BJ (cell line): Measurements from ENCODE around the gene SLC6A9. TPM values are rescaled to one million over a fixed set of nuclear protein-coding genes. Genes with fewer than 3 reads are reported as not detected.

ENCODE experiments used
- CTCF ChIA-PET: fragments of 350-600 bp; formaldehyde crosslinking; extraction: SDS; loops from one replicate; lab custom pipeline; 2021; ENCODE audit warnings: antibody characterized with exemption, inconsistent platforms; lab: Yijun Ruan, JAX
- POLR2A ChIA-PET: fragments of 300-600 bp; sonication (Branson Sonifier 250); formaldehyde crosslinking; extraction: SDS; loops from one replicate; lab custom pipeline; 2021; ENCODE audit warnings: antibody characterized with exemption; lab: Charles Lee
- DNase-seq: peaks from one replicate; pipeline ENCODE4 v3.0.0-alpha.2; 2011; ENCODE audit warnings: low read depth
- H3K27me3 ChIP-seq: 2 replicates; pipeline ENCODE4 v1.6.0; 2011; ENCODE audit warnings: low read length; ENCODE audit not compliant: control insufficient read depth, insufficient read depth
- H3K36me3 ChIP-seq: 2 replicates; pipeline ENCODE4 v1.5.1; 2011; ENCODE audit warnings: low read length; ENCODE audit not compliant: control insufficient read depth, insufficient read depth
- H3K4me3 ChIP-seq: 2 replicates; pipeline ENCODE4 v1.5.1; 2011; ENCODE audit warnings: low read depth, mild to moderate bottlenecking, control low read depth, low read length
- polyA plus RNA-seq: library from polyadenylated mRNA; depleted of rRNA; stranded (reverse); fragments of >200 nt; gene quantifications from 2 replicates; pipeline ENCODE4 v1.2.3, GENCODE V29; 2011
- TF ChIP-seq, protein P1 (sequence below): IDR thresholded peaks from 2 replicates; pipeline ENCODE4 v1.5.1; 2011; ENCODE audit warnings: low read depth, mild to moderate bottlenecking, control low read depth, inconsistent platforms, low read length, moderate library complexity; ENCODE audit not compliant: insufficient read depth

The SLC6A9 gene
- polyA plus RNA-seq, 1 experiment, result 53.9 TPM

GRCh38 chr1:43954036-43954435, 77.2 kb downstream of the SLC6A9 start:
- CTCF ChIA-PET, result interaction anchor here (1.2 to 1.5 kb wide), 2 partner anchors 20 to 190 kb away, joined by 6 read pairs; no protein-coding TSS in a partner anchor

DNA sequence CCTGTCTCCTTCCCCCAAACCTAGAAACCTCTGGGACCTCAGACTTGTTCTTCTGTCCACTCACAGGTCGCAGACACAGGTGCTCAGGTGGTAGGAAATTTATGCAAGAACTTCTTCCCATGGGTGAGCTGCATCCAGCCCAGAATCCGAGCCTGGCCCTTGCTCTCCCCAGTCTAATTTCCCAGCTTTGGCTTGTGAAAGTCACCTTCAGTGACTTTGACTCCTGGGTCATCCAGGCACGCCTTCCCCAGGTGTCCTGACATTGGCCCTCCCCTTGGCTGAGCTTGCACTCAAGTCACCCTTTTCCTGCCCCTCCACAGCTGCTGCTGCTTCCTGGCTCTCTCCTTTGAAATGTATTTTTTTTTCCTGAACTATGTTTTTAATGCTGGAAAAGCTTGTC, 77.9 kb downstream of the SLC6A9 start:
- POLR2A ChIA-PET, result no interaction called here
- CTCF ChIA-PET, result interaction anchor here (1.2 to 1.5 kb wide), 2 partner anchors 19 to 190 kb away, joined by 6 read pairs; no protein-coding TSS in a partner anchor
- peaks cover 16% of the 10 kb centered on the region for H3K36me3 ChIP-seq

More at GRCh38 chr1:43954036-43954435, 77.2 kb downstream of the SLC6A9 start:
- no peak for DNase-seq
- H3K36me3 ChIP-seq, result peaks cover 17% of the 10 kb centered on the region
- no peaks in the 10 kb centered on the region for H3K27me3 ChIP-seq
- no peak overlapping the region for H3K4me3 ChIP-seq
- TF ChIP-seq, protein P1, sequence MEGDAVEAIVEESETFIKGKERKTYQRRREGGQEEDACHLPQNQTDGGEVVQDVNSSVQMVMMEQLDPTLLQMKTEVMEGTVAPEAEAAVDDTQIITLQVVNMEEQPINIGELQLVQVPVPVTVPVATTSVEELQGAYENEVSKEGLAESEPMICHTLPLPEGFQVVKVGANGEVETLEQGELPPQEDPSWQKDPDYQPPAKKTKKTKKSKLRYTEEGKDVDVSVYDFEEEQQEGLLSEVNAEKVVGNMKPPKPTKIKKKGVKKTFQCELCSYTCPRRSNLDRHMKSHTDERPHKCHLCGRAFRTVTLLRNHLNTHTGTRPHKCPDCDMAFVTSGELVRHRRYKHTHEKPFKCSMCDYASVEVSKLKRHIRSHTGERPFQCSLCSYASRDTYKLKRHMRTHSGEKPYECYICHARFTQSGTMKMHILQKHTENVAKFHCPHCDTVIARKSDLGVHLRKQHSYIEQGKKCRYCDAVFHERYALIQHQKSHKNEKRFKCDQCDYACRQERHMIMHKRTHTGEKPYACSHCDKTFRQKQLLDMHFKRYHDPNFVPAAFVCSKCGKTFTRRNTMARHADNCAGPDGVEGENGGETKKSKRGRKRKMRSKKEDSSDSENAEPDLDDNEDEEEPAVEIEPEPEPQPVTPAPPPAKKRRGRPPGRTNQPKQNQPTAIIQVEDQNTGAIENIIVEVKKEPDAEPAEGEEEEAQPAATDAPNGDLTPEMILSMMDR, result no peak
- POLR2A ChIA-PET, result no interaction called here

GRCh38 chr1:43952731-43953346, 78.4 kb downstream of the SLC6A9 start:
- ChIA-PET POLR2A (no interaction called here), CTCF (interaction anchor here (1.2 to 1.5 kb wide), 2 partner anchors 18 to 189 kb away, joined by 6 read pairs; no protein-coding TSS in a partner anchor)
- peaks cover 14% of the 10 kb centered on the region for H3K36me3 ChIP-seq
- H3K4me3 ChIP-seq, result no peak overlapping the region
- TF ChIP-seq, protein P1, result no peak
- no peak for DNase-seq
- no peaks in the 10 kb centered on the region for H3K27me3 ChIP-seq

More for the DNA sequence above, 77.9 kb downstream of the SLC6A9 start:
- no peak for DNase-seq
- Histone ChIP-seq H3K4me3 (no peak overlapping the region), H3K27me3 (no peaks in the 10 kb centered on the region)
- TF ChIP-seq, protein P1, result no peak

- TF ChIP-seq, protein P1, result no peak
- ChIA-PET CTCF (interaction anchor here (1.3 to 3.0 kb wide), 2 partner anchors 17 to 188 kb away, joined by 6 to 12 read pairs; no protein-coding TSS in a partner anchor), POLR2A (no interaction called here)
- H3K4me3 ChIP-seq, result no peak overlapping the region
- H3K27me3 ChIP-seq, result no peaks in the 10 kb centered on the region
- no peak for DNase-seq
- peaks cover 6% of the 10 kb centered on the region for H3K36me3 ChIP-seq
These were observed 80.0 kb downstream of the SLC6A9 start for GRCh38 chr1:43951021-43951985.

DNA sequence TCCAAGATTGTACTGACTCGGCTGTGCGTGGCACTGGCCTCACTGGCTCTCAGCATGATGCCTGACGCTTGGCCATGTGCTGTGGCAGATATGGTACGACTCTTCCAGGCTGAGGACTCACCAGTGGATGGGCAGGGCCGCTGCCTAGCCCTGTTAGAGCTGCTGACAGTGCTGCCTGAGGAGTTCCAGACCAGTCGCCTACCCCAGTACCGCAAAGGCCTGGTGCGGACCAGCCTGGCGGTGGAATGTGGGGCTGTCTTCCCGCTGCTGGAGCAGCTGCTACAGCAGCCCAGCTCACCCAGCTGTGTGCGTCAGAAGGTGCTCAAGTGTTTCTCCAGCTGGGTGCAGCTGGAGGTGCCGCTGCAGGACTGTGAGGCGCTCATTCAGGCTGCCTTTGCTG, 81.6 kb downstream of the SLC6A9 start:
- POLR2A ChIA-PET, result no interaction called here
- TF ChIP-seq, protein P1, result no peak

More for the DNA sequence above, 81.6 kb downstream of the SLC6A9 start:
- no peak overlapping the region for H3K4me3 ChIP-seq
- H3K36me3 ChIP-seq, result peaks cover 5% of the 10 kb centered on the region
- CTCF ChIA-PET, result interaction anchor here (3.0 kb wide), 1 partner anchor 15 kb away, joined by 12 read pairs; no protein-coding TSS in a partner anchor
- no peaks in the 10 kb centered on the region for H3K27me3 ChIP-seq
- DNase-seq, result no peak
